Neural cell (in vitro differentiated cells): ENCODE data around the gene ZNF695. TPM values are rescaled to one million over a fixed set of nuclear protein-coding genes. Genes with fewer than 3 reads are reported as not detected.

Experiments used
- H2AFZ ChIP-seq: fragments of 200-600, 300-800 bp; sonication (generic), shearing (Covaris generic); 2 replicates; pipeline ENCODE4 v1.6.0; 2014; ENCODE audit warnings: low read depth, mild to moderate bottlenecking, antibody characterized with exemption, low read length, moderate library complexity
- H3F3A ChIP-seq: fragments of 200-600 bp; shearing (Covaris generic); 2 replicates; pipeline ENCODE4 v1.6.1; 2016; ENCODE audit warnings: mild to moderate bottlenecking, moderate library complexity, mixed read lengths, antibody characterized with exemption, low read length; ENCODE audit not compliant: insufficient read depth, poor library complexity, severe bottlenecking
- H3K27ac ChIP-seq: fragments of 200-600, 300-800 bp; sonication (generic), shearing (Covaris generic); 2 replicates; pipeline ENCODE4 v1.5.1; 2014; ENCODE audit warnings: mild to moderate bottlenecking, low read length, moderate library complexity
- H3K27me3 ChIP-seq: fragments of 300-800, 200-600 bp; sonication (generic), shearing (Covaris generic); 2 replicates; pipeline ENCODE4 v1.6.0; 2014; ENCODE audit warnings: mild to moderate bottlenecking, low read depth, low read length, moderate library complexity; ENCODE audit not compliant: insufficient read depth
- H3K36me3 ChIP-seq: fragments of 300-800, 200-600 bp; sonication (generic), shearing (Covaris generic); 2 replicates; pipeline ENCODE4 v1.5.1; 2014; ENCODE audit warnings: mild to moderate bottlenecking, antibody characterized with exemption, low read length, moderate library complexity; ENCODE audit not compliant: insufficient read depth
- H3K4me2 ChIP-seq: fragments of 300-800, 200-600 bp; sonication (generic), shearing (Covaris generic); 2 replicates; pipeline ENCODE4 v1.6.0; 2014; ENCODE audit warnings: mild to moderate bottlenecking, low read length
- H3K4me3 ChIP-seq: fragments of 300-800, 200-600 bp; sonication (generic), shearing (Covaris generic); 2 replicates; pipeline ENCODE4 v1.5.1; 2014; ENCODE audit warnings: mild to moderate bottlenecking, low read length, moderate library complexity
- H3K79me2 ChIP-seq: fragments of 200-600 bp; shearing (Covaris generic); replicated peaks from 2 replicates; pipeline ENCODE4 v1.6.0; 2014; ENCODE audit warnings: mild to moderate bottlenecking, low read length, moderate library complexity; ENCODE audit not compliant: insufficient read depth
- H3K9ac ChIP-seq: fragments of 300-800, 200-600 bp; sonication (generic), shearing (Covaris generic); 2 replicates; pipeline ENCODE4 v1.6.1; 2016; ENCODE audit warnings: mild to moderate bottlenecking, low read length, mixed read lengths
- H3K9me2 ChIP-seq: fragments of 200-600 bp; shearing (Covaris generic); 2 replicates; pipeline ENCODE4 v1.6.1; 2016; ENCODE audit warnings: mild to moderate bottlenecking, low read length, mixed read lengths; ENCODE audit not compliant: insufficient read depth
- H3K9me3 ChIP-seq: fragments of 200-600, 300-800 bp; sonication (generic), shearing (Covaris generic); 2 replicates; pipeline ENCODE4 v1.6.1; 2016; ENCODE audit warnings: mild to moderate bottlenecking, mixed run types, low read length, moderate library complexity, mixed read lengths
- H4K20me1 ChIP-seq: fragments of 200-600 bp; shearing (Covaris generic); 2 replicates; pipeline ENCODE4 v1.6.1; 2016; ENCODE audit warnings: mild to moderate bottlenecking, mixed run types; ENCODE audit not compliant: insufficient read depth
- EP300 ChIP-seq: fragments of 450-650 bp; conservative IDR thresholded peaks from 2 replicates; pipeline ENCODE4 v1.6.1; 2014; ENCODE audit warnings: antibody characterized with exemption, mild to moderate bottlenecking, moderate library complexity; ENCODE audit not compliant: poor library complexity, severe bottlenecking
- MXI1 ChIP-seq: fragments of 450-650 bp; conservative IDR thresholded peaks from 2 replicates; pipeline ENCODE4 v1.6.1; 2014; ENCODE audit warnings: antibody characterized with exemption, mild to moderate bottlenecking; ENCODE audit not compliant: poor library complexity, severe bottlenecking
- RAD21 ChIP-seq: fragments of 450-650 bp; conservative IDR thresholded peaks from 2 replicates; pipeline ENCODE4 v1.6.1; 2014; ENCODE audit warnings: antibody characterized with exemption, mild to moderate bottlenecking, moderate library complexity
- SMC3 ChIP-seq: fragments of 450-650 bp; conservative IDR thresholded peaks from 2 replicates; pipeline ENCODE4 v1.6.1; 2014; ENCODE audit warnings: antibody characterized with exemption, mild to moderate bottlenecking, moderate library complexity; ENCODE audit not compliant: poor library complexity
- TAF1 ChIP-seq: IDR thresholded peaks from 2 replicates; pipeline ENCODE4 v1.6.1; 2012; ENCODE audit warnings: low read depth
- polyA plus RNA-seq: library from polyadenylated mRNA; depleted of rRNA; stranded (reverse); fragments of >200 nt; gene quantifications from 2 replicates; pipeline ENCODE4 v1.2.3, GENCODE V29; 2014
- TF ChIP-seq, protein P1 (sequence below): fragments of 450-650 bp; IDR thresholded peaks from 2 replicates; pipeline ENCODE4 v1.5.1; 2014; ENCODE audit warnings: antibody characterized with exemption, mild to moderate bottlenecking, moderate library complexity; ENCODE audit not compliant: poor library complexity, severe bottlenecking
- TF ChIP-seq, protein P2 (sequence below): IDR thresholded peaks from 2 replicates; pipeline ENCODE4 v1.6.1; 2012; ENCODE audit warnings: borderline replicate concordance

ZNF695 gene
- polyA plus RNA-seq, 1 donor from 2014 or later = 8.4 TPM

DNA sequence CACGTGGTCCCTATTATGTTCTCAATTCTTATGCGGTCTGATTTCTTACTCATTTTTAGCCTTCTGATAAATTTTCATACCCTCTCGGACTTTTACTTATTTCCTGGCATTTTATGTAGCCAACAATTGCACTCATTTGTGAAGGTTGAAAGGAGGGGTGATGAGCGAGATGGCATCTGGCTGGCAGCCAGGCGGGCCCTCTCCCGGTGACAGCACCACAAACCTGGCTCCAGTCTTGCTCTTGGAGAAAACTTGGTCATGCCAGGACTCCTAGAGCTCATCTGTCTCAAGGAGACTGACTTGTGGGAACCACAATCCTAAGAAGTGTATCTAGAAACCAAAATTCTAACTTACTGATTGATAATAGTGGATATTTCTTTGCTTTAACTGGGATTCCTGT is 61.5 kb downstream of the ZNF695 start:
- no peak for TF ChIP-seq EP300
- no peak for TF ChIP-seq TAF1
- no peak for TF ChIP-seq SMC3
- TF ChIP-seq, protein P1, sequence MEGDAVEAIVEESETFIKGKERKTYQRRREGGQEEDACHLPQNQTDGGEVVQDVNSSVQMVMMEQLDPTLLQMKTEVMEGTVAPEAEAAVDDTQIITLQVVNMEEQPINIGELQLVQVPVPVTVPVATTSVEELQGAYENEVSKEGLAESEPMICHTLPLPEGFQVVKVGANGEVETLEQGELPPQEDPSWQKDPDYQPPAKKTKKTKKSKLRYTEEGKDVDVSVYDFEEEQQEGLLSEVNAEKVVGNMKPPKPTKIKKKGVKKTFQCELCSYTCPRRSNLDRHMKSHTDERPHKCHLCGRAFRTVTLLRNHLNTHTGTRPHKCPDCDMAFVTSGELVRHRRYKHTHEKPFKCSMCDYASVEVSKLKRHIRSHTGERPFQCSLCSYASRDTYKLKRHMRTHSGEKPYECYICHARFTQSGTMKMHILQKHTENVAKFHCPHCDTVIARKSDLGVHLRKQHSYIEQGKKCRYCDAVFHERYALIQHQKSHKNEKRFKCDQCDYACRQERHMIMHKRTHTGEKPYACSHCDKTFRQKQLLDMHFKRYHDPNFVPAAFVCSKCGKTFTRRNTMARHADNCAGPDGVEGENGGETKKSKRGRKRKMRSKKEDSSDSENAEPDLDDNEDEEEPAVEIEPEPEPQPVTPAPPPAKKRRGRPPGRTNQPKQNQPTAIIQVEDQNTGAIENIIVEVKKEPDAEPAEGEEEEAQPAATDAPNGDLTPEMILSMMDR = no peak
- TF ChIP-seq MXI1 = no peak
- no peak for TF ChIP-seq RAD21
- TF ChIP-seq, protein P2, sequence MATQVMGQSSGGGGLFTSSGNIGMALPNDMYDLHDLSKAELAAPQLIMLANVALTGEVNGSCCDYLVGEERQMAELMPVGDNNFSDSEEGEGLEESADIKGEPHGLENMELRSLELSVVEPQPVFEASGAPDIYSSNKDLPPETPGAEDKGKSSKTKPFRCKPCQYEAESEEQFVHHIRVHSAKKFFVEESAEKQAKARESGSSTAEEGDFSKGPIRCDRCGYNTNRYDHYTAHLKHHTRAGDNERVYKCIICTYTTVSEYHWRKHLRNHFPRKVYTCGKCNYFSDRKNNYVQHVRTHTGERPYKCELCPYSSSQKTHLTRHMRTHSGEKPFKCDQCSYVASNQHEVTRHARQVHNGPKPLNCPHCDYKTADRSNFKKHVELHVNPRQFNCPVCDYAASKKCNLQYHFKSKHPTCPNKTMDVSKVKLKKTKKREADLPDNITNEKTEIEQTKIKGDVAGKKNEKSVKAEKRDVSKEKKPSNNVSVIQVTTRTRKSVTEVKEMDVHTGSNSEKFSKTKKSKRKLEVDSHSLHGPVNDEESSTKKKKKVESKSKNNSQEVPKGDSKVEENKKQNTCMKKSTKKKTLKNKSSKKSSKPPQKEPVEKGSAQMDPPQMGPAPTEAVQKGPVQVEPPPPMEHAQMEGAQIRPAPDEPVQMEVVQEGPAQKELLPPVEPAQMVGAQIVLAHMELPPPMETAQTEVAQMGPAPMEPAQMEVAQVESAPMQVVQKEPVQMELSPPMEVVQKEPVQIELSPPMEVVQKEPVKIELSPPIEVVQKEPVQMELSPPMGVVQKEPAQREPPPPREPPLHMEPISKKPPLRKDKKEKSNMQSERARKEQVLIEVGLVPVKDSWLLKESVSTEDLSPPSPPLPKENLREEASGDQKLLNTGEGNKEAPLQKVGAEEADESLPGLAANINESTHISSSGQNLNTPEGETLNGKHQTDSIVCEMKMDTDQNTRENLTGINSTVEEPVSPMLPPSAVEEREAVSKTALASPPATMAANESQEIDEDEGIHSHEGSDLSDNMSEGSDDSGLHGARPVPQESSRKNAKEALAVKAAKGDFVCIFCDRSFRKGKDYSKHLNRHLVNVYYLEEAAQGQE = no peak
- Histone ChIP-seq H3K27ac (no peak overlapping the region), H2AFZ (no peak overlapping the region), H3K27me3 (no peaks in the 10 kb centered on the region), H3K9ac (no peak overlapping the region), H4K20me1 (no peaks in the 10 kb centered on the region), H3K79me2 (no peaks in the 10 kb centered on the region), H3K4me2 (no peak overlapping the region), H3K36me3 (no peaks in the 10 kb centered on the region), H3K9me3 (no peaks in the 10 kb centered on the region), H3K4me3 (no peak overlapping the region), H3K9me2 (no peaks in the 10 kb centered on the region), H3F3A (no peaks in the 10 kb centered on the region)

Other genes starting within 250 kb of the ZNF695 start
- 27.1 and 28.5 TPM in 2 replicates for gene AHCTF1, start 76.1 kb downstream of the ZNF695 start, polyA plus RNA-seq
- gene ZNF670, start 70.8 kb upstream of the ZNF695 start, polyA plus RNA-seq = 9.3 and 10.6 TPM in 2 replicates
- gene ZNF669, start 96.3 kb upstream of the ZNF695 start, polyA plus RNA-seq = 22.7 and 29.9 TPM in 2 replicates
- gene ZNF124, start 164.0 kb upstream of the ZNF695 start, polyA plus RNA-seq = 23.6 and 31.5 TPM in 2 replicates
- not detected in 2 replicates for gene VN1R5, start 248.0 kb upstream of the ZNF695 start, polyA plus RNA-seq